NCI-H345 treated with DMSO at 0.1 percent for 48 hours (cell line): Measurements from ENCODE around the gene HTT.

ENCODE experiments used
- DNase-seq: peaks from one replicate; lab custom pipeline; 2025; ENCODE audit not compliant: unreplicated experiment; lab: John Stamatoyannopoulos, UW

HTT gene

GRCh38 chr4:3198906-3199305 is 124.4 kb downstream of the HTT start:
- DNase-seq, result no peak

GRCh38 chr4:3199653-3200422 is 125.4 kb downstream of the HTT start:
- DNase-seq, result no peak

GRCh38 chr4:3200423-3201090 is 126.1 kb downstream of the HTT start:
- no peak for DNase-seq

- no peak for DNase-seq
These were observed 127.5 kb downstream of the HTT start for GRCh38 chr4:3201718-3202702.

- DNase-seq, result no peak
These were observed 128.6 kb downstream of the HTT start for GRCh38 chr4:3202836-3203820.

- no peak for DNase-seq
These were observed 129.5 kb downstream of the HTT start for GRCh38 chr4:3203971-3204431.

- DNase-seq, result no peak
These were observed 131.5 kb downstream of the HTT start for GRCh38 chr4:3205995-3206394.

- no peak for DNase-seq
These were observed 132.1 kb downstream of the HTT start for GRCh38 chr4:3206439-3207100.

GRCh38 chr4:3207531-3208037 is 133.1 kb downstream of the HTT start:
- DNase-seq, result no peak

GRCh38 chr4:3208826-3209225 is 134.3 kb downstream of the HTT start:
- no peak for DNase-seq

- DNase-seq, result no peak
These were observed 135.3 kb downstream of the HTT start for GRCh38 chr4:3209551-3210325.

GRCh38 chr4:3210467-3210866 is 136.0 kb downstream of the HTT start:
- DNase-seq, result no peak

- no peak for DNase-seq
These were observed 137.4 kb downstream of the HTT start for GRCh38 chr4:3211866-3212265.

GRCh38 chr4:3212391-3213105 is 138.1 kb downstream of the HTT start:
- DNase-seq, result no peak

GRCh38 chr4:3213106-3213425 is 138.6 kb downstream of the HTT start:
- no peak for DNase-seq

GRCh38 chr4:3213661-3214250 is 139.3 kb downstream of the HTT start:
- no peak for DNase-seq

- DNase-seq, result no peak
These were observed 140.8 kb downstream of the HTT start for GRCh38 chr4:3215256-3215655.

GRCh38 chr4:3215733-3216132 is 141.3 kb downstream of the HTT start:
- DNase-seq, result no peak
